22Rv1 (cell line): ENCODE data around the gene DNAH1.

Experiments used
- H3K27ac ChIP-seq: fragments of 450-650 bp; 2 replicates; pipeline ENCODE4 v1.5.1; 2017
- CTCF ChIP-seq: fragments of 450-650 bp; IDR thresholded peaks from 2 replicates; pipeline ENCODE4 v1.5.1; 2017; ENCODE audit warnings: mild to moderate bottlenecking
- ZFX ChIP-seq: fragments of 450-650 bp; IDR thresholded peaks from 2 replicates; pipeline ENCODE4 v1.6.1; 2017; ENCODE audit warnings: antibody characterized with exemption, borderline replicate concordance

Gene DNAH1

GRCh38 chr3:52443791-52444687 is 127.9 kb downstream of the DNAH1 start:
- H3K27ac ChIP-seq: no peak overlapping the region
- TF ChIP-seq ZFX (no peak), CTCF (no peak)

DNA sequence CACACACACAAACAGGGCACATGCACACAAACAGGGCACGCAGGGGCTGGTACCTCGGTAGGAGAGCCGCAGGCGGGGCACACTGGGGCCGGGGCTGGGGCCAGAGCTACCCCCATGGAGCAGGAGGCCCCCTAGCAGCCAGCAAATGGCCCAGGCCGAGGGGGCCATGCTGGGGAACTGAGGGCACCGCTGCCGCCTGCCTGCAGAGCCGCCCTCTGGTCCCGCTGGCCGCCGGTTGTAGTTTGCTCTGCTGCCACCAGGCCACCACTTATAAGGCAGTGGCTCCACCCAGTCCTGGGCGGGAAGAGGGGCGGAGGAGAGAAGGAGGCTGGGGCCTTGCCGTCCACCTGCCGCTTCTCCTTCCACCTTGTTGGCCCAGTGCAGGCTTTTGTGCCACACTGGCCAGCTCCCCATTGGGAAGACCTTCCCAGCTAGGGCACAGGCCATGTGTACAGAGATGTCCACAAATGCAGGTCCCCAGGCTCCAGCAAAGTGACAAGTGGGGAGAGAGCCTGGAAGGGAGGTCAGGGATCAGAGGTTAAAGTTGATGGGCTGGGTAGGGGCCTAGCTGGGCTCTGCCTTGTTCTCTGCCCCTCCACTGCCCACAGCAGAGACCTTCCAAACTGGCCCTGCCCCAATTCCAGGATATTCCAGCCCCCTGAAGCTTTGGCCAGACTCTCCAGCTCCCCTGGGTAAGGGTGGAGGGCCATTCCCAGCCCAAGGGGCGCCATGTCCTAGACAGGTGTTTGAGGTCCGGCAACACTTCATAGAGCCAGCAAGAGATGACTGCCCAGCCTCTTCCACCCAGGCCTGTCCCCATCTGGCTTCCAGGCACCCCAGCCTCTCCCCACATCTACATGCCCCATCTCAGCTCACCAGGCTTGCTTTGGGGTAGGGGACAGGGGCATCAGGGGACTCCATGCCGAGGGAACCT is 129.0 kb downstream of the DNAH1 start, which contains the start of gene SEMA3G:
SEMA3G (minus strand) TSS at position 244 of the 934 bp plus-strand sequence; CDS start at position 168, 76 bp downstream.
- H3K27ac ChIP-seq: peak within 1 kb of the TSS; percentile 12; the same call in 1 of the 2 replicates
- TF ChIP-seq CTCF (peak; percentile 66), ZFX (no peak)

- no peak for TF ChIP-seq CTCF
- no peak for TF ChIP-seq ZFX
- H3K27ac ChIP-seq: no peak overlapping the region
These were observed 129.9 kb downstream of the DNAH1 start for GRCh38 chr3:52446042-52446441.

- TF ChIP-seq CTCF (peak; percentile 98), ZFX (no peak)
- no peak overlapping the region for H3K27ac ChIP-seq
These were observed 130.8 kb downstream of the DNAH1 start for GRCh38 chr3:52446631-52447511.

GRCh38 chr3:52447512-52448355 is 131.6 kb downstream of the DNAH1 start:
- H3K27ac ChIP-seq: no peak overlapping the region
- TF ChIP-seq CTCF (no peak), ZFX (no peak)
